GM12878 (cell line): ENCODE measurements around the gene MBNL1. TPM values are rescaled to one million over a fixed set of nuclear protein-coding genes. Genes with fewer than 3 reads are reported as not detected.
A peak's percentile ranks its signal among the peaks of the same experiment; 100 is the strongest.

Source experiments
- ATAC-seq: fragments of 200-7000 bp; cut with Tn5 transposase; 3 replicates; pipeline ENCODE4 v1.9.1; 2020; ENCODE audit warnings: mild to moderate bottlenecking, moderate library complexity
- BruUV-seq: library from RNA; stranded (reverse); fragments of 400-500 nt; replicated peaks from 2 replicates; lab custom pipeline; 2021; lab: Mats Ljungman, UMichigan
- CTCF ChIA-PET: fragments of 300-600 bp; sonication (Branson Sonifier 250); formaldehyde crosslinking; extraction: SDS; loops from one replicate; lab custom pipeline; 2021; ENCODE audit warnings: inconsistent platforms; lab: Yijun Ruan, JAX
- POLR2A ChIA-PET: fragments of 350-600 bp; formaldehyde crosslinking; extraction: SDS; loops from one replicate; lab custom pipeline; 2021; ENCODE audit warnings: inconsistent platforms; lab: Charles Lee
- RAD21 ChIA-PET: fragments of 300-600 bp; sonication (Branson Sonifier 250); formaldehyde crosslinking; loops from one replicate; lab custom pipeline; 2023; ENCODE audit warnings: antibody characterized with exemption; ENCODE audit not compliant: unreplicated experiment; lab: Charles Lee
- SMC1A ChIA-PET: fragments of 300-600 bp; sonication (Branson Sonifier 250); formaldehyde crosslinking; loops from one replicate; lab custom pipeline; 2023; ENCODE audit not compliant: unreplicated experiment, uncharacterized antibody; lab: Charles Lee
- DNase-seq: peaks from one replicate; pipeline ENCODE4 v3.0.0-alpha.2; 2011; ENCODE audit warnings: low read depth, low spot score
- FAIRE-seq: peaks from 3 replicates; lab custom pipeline; 2011; peaks lifted over from hg19 to GRCh38; lab: Jason Lieb, UNC
- H2AFZ ChIP-seq: 2 replicates; pipeline ENCODE4 v1.6.0; 2011; ENCODE audit warnings: low read depth, low read length, control low read depth; ENCODE audit not compliant: control insufficient read depth
- H3K27ac ChIP-seq: 2 replicates; pipeline ENCODE4 v1.5.1; 2011; ENCODE audit warnings: control low read depth; ENCODE audit not compliant: control insufficient read depth, insufficient read depth
- H3K27me3 ChIP-seq, 2 experiments: replicated peaks in 1 of 2; 2 replicates each; pipeline versions ENCODE4 v1.6.0 to v1.6.1; 2011; ENCODE audit warnings: low read length in 1 of 2; ENCODE audit not compliant: control insufficient read depth in 2 of 2, insufficient read depth in 2 of 2
- H3K36me3 ChIP-seq, 2 experiments: 2 replicates each; pipeline ENCODE4 v1.5.1; 2011; ENCODE audit warnings: low read length in 1 of 2; ENCODE audit not compliant: control insufficient read depth in 2 of 2, insufficient read depth in 2 of 2
- H3K4me1 ChIP-seq: 2 replicates; pipeline ENCODE4 v1.6.1; 2011; ENCODE audit warnings: mild to moderate bottlenecking, low read length, moderate library complexity, mixed read lengths; ENCODE audit not compliant: control insufficient read depth, insufficient read depth
- H3K4me2 ChIP-seq: 2 replicates; pipeline ENCODE4 v1.6.0; 2011; ENCODE audit warnings: control low read depth; ENCODE audit not compliant: control insufficient read depth, insufficient read depth
- H3K4me3 ChIP-seq: fragments of 200-600 bp; sonication (generic); 2 replicates; pipeline ENCODE4 v1.5.1; 2016
- H3K79me2 ChIP-seq: 2 replicates; pipeline ENCODE4 v1.6.0; 2011; ENCODE audit warnings: low read length; ENCODE audit not compliant: control insufficient read depth, insufficient read depth
- H3K9ac ChIP-seq: 2 replicates; pipeline ENCODE4 v1.8.0; 2011; ENCODE audit warnings: low read length, control low read depth, mixed read lengths; ENCODE audit not compliant: control insufficient read depth, insufficient read depth
- H3K9me3 ChIP-seq: replicated peaks from 3 replicates; pipeline ENCODE4 v1.5.1; 2011; ENCODE audit warnings: mild to moderate bottlenecking, low read length; ENCODE audit not compliant: control insufficient read depth, insufficient read depth
- H4K20me1 ChIP-seq: 2 replicates; pipeline ENCODE4 v1.6.0; 2011; ENCODE audit not compliant: control insufficient read depth, insufficient read depth
- CBX5 ChIP-seq: sonication (generic); IDR thresholded peaks from 2 replicates; pipeline ENCODE4 v1.6.1; 2016; ENCODE audit warnings: low read depth, moderate library complexity, mild to moderate bottlenecking, inconsistent platforms
- ESRRA ChIP-seq: IDR thresholded peaks from 2 replicates; pipeline ENCODE4 v1.6.1; 2012; ENCODE audit warnings: mild to moderate bottlenecking, low read length, improper control_type of control experiment
- PAX5 ChIP-seq: IDR thresholded peaks from 2 replicates; pipeline ENCODE4 v1.6.1; 2011; ENCODE audit warnings: low read depth, low read length, borderline replicate concordance
- RFX5 ChIP-seq: IDR thresholded peaks from 2 replicates; pipeline ENCODE4 v1.6.1; 2011; ENCODE audit warnings: low read depth, low read length, improper control_type of control experiment
- RUNX3 ChIP-seq: IDR thresholded peaks from 2 replicates; pipeline ENCODE4 v1.6.1; 2012; ENCODE audit warnings: low read length, inconsistent platforms
- TBL1XR1 ChIP-seq: IDR thresholded peaks from 2 replicates; pipeline ENCODE4 v1.6.1; 2012; ENCODE audit warnings: low read depth, low read length, improper control_type of control experiment
- ZBTB40 ChIP-seq: fragments of 450-650 bp; IDR thresholded peaks from 2 replicates; pipeline ENCODE4 v1.6.1; 2016; ENCODE audit warnings: mild to moderate bottlenecking, moderate library complexity, borderline replicate concordance
- ZNF217 ChIP-seq: fragments of 450-650 bp; IDR thresholded peaks from 2 replicates; pipeline ENCODE4 v1.6.1; 2017; ENCODE audit warnings: antibody characterized with exemption, mild to moderate bottlenecking
- ZNF24 ChIP-seq: fragments of 450-650 bp; IDR thresholded peaks from 2 replicates; pipeline ENCODE4 v1.6.1; 2017; ENCODE audit warnings: antibody characterized with exemption, mild to moderate bottlenecking
- WGBS: methylation state at CpG from one replicate; pipeline ENCODE4 v1.1.6; 2016; ENCODE audit warnings: low lambda C conversion rate; ENCODE audit not compliant: insufficient replicate concordance, insufficient coverage; ENCODE audit errors: missing lambda C conversion rate; 5-methylcytosine and 5-hydroxymethylcytosine counted together
- in situ Hi-C: fragments of 300-500 bp; cut with MboI; formaldehyde crosslinking; loops from 9 replicates; pipeline ENCODE4 v1.14.3; 2018; ENCODE audit warnings: mixed read lengths
- intact Hi-C: fragments of 100-400 bp; cut with micrococcal nuclease; formaldehyde crosslinking; loops from one replicate; pipeline ENCODE4 v1.14.2; 2022; ENCODE audit not compliant: unreplicated experiment
- polyA plus RNA-seq, 11 experiments: library from polyadenylated mRNA; depleted of rRNA in 4 of 11; unstranded in 6 of 11; stranded (reverse) in 5 of 11; fragments of >200 nt; fragmentation: Nextera tagmentation in 4 of 11; fragmentation: Illumina TruSeq in 1 of 11; extraction: Ambion mirVana in 4 of 11; extraction: Trizol in 1 of 11; gene quantifications; 1 replicate in 1 of 11; 2 replicates in 10 of 11; pipeline versions ENCODE4 v1.2.1 to v1.2.3, GENCODE V29; 2011 to 2016; ENCODE audit warnings: inconsistent platforms in 2 of 11, missing spikeins in 2 of 11, low read depth in 1 of 11
- total RNA-seq, 4 experiments: library from RNA; depleted of rRNA in 3 of 4; stranded (reverse); fragments of >200 nt in 3 of 4; fragmentation: Illumina TruSeq in 1 of 4; extraction: Trizol in 1 of 4; gene quantifications; 2 replicates each; pipeline versions ENCODE4 v1.2.1 to v1.2.3, GENCODE V29; 2013 to 2021

Gene MBNL1
- total and polyA plus RNA-seq, 10 of the 15 experiments (the other 5 are each of a cell fraction or from before 2014, with no cell fraction given): 59.6 to 337 (median 143) TPM

- in situ Hi-C loops (no loop called here), intact Hi-C loops (no loop called here)
Measured at GRCh38 chr3:152276681-152277080, 8.0 kb downstream of the MBNL1 start.

More at GRCh38 chr3:152276681-152277080, 8.0 kb downstream of the MBNL1 start:
- TF ChIP-seq ESRRA: no peak
- no peak for TF ChIP-seq ZBTB40
- no peak for TF ChIP-seq RFX5
- no peak for TF ChIP-seq CBX5
- no peak for TF ChIP-seq ZNF217
- no peak for TF ChIP-seq ZNF24
- TF ChIP-seq TBL1XR1: no peak
- no peak for TF ChIP-seq RUNX3
- TF ChIP-seq PAX5: no peak
- ChIA-PET CTCF (interaction anchor here (1.1 to 4.2 kb wide), 6 partner anchors 15 to 166 kb away, joined by 3 to 24 read pairs (median 6); no protein-coding TSS in a partner anchor), RAD21 (interaction anchor here (0.9 to 4.8 kb wide), 14 partner anchors 8 to 195 kb away, joined by 3 to 30 read pairs (median 5); partner anchors contain the start of gene MBNL1), POLR2A (interaction anchor here (0.8 to 1.9 kb wide), 3 partner anchors 22 to 105 kb away, joined by 3 to 4 read pairs (median 3); no protein-coding TSS in a partner anchor), SMC1A (interaction anchor here (0.6 to 11.1 kb wide), 25 partner anchors 9 to 204 kb away, joined by 3 to 83 read pairs (median 6); no protein-coding TSS in a partner anchor)
- peaks cover 26% of the 10 kb centered on the region for H3K4me1 ChIP-seq
- H3K79me2 ChIP-seq: peaks cover 100% of the 10 kb centered on the region
- BruUV-seq: no TSS peak
- H3K9me3 ChIP-seq: no peaks in the 10 kb centered on the region; the same call in 2 of the 3 replicates
- H3K36me3 ChIP-seq: 0 out of 4 replicates have a peak, but pooled peaks cover 0 to 3% of the 10 kb centered on the region in 2 experiments
- H4K20me1 ChIP-seq: no peaks in the 10 kb centered on the region
- H3K4me2 ChIP-seq: peak overlapping the region; percentile 50; the same call in 1 of the 2 replicates
- no peaks in the 10 kb centered on the region for H3K27me3 ChIP-seq
- no peak overlapping the region; the same call in 1 of the 2 replicates for H3K27ac ChIP-seq
- peak overlapping the region; percentile 49 for H3K4me3 ChIP-seq
- peak; percentile 14 for ATAC-seq
- DNase-seq: no peak
- no peak overlapping the region for H2AFZ ChIP-seq
- FAIRE-seq: no peak
- WGBS: 39% methylated on average over 1 of the region's 1 CpG
- 0 out of 2 replicates have a peak overlapping the region, but pooled peaks have one; percentile 11 for H3K9ac ChIP-seq
